H54 (cell line): ENCODE measurements around the gene JAKMIP1.

Experiments
- DNase-seq: peaks from one replicate; pipeline ENCODE4 v3.0.0; 2011; ENCODE audit warnings: low spot score, mixed read lengths; ENCODE audit not compliant: insufficient read length
- FAIRE-seq: peaks from 3 replicates; lab custom pipeline; 2011; peaks lifted over from hg19 to GRCh38; lab: Jason Lieb, UNC
- POLR2A ChIP-seq: IDR thresholded peaks from 2 replicates; pipeline ENCODE4 v1.6.1; 2011; ENCODE audit warnings: low read depth, mild to moderate bottlenecking, low read length

The JAKMIP1 gene

GRCh38 chr4:6189511-6189910 is 10.8 kb downstream of the JAKMIP1 start:
- FAIRE-seq (no peak), DNase-seq (no peak)
- TF ChIP-seq POLR2A, result no peak

DNA sequence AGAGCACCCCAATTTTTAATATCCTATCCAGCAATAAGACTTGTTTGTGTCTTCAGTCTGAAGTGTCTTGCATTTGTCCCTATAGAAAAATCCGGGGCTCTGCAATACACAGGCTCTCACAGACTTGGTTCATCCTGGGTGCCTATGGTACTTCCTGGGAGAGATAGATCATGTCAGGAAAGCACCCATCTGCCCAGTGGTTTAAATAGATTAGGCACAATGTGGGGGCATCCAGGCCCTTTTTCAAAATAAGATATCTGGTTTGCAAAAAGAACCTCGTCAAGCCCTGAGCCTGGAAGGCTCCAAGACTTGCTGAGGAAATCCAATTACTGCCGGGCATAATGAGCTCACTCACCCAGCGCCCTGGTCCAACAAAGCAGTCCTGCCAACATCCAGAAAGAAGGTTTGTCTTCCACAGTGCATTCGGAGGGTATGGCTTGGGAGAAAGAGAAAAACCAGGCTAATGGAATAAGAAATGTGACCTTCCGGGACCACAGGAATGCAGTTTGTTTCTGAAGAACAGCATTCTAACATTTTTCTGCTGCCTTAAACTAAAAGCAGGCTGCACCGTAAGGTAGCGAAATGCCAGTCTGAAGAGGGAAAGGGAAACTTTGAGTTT is 11.6 kb downstream of the JAKMIP1 start:
- DNase-seq (no peak), FAIRE-seq (no peak)
- no peak for TF ChIP-seq POLR2A

DNA sequence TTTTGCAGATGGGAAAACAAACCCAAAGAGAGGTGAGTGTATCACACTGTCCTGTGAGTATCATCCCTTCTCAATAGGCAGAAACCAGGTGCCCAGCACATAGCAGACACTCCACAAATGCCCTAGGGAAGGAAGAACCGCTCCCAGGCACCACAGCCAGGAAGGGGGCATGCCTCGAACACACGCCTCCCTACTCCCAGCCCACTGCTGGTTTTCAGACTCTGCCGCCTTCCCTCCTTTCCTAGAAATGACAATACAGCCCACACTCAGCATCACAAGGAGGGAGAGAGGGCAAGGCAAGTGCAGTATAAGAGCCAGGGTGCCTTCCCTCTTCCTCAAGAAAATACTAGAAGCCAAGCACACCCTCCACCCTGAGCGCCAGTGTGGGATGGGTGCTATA is 16.2 kb downstream of the JAKMIP1 start:
- no peak for FAIRE-seq
- DNase-seq, result no peak
- no peak for TF ChIP-seq POLR2A

DNA sequence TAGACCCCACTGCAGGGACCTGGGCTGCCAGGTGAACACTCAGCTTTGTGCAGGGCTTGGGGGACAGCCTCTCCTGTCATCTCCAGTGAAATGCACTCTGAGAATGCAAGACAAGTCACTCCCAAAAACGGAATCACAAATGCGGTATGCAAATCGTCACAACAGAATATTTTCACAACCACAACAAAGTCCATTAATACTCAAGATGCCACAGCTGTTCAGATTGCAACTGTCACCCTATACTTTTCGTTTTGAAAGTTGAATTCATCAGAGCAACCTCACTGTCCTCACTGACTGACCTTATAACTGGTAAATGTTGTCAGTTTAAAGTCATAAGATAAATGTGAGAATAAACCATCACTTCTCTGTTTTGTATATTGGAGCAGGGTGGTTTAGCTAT is 16.6 kb downstream of the JAKMIP1 start:
- FAIRE-seq, result no peak
- no peak for TF ChIP-seq POLR2A
- DNase-seq, result no peak

- TF ChIP-seq POLR2A, result no peak
- FAIRE-seq (no peak), DNase-seq (no peak)
Observed at GRCh38 chr4:6182376-6183280, 17.7 kb downstream of the JAKMIP1 start.

DNA sequence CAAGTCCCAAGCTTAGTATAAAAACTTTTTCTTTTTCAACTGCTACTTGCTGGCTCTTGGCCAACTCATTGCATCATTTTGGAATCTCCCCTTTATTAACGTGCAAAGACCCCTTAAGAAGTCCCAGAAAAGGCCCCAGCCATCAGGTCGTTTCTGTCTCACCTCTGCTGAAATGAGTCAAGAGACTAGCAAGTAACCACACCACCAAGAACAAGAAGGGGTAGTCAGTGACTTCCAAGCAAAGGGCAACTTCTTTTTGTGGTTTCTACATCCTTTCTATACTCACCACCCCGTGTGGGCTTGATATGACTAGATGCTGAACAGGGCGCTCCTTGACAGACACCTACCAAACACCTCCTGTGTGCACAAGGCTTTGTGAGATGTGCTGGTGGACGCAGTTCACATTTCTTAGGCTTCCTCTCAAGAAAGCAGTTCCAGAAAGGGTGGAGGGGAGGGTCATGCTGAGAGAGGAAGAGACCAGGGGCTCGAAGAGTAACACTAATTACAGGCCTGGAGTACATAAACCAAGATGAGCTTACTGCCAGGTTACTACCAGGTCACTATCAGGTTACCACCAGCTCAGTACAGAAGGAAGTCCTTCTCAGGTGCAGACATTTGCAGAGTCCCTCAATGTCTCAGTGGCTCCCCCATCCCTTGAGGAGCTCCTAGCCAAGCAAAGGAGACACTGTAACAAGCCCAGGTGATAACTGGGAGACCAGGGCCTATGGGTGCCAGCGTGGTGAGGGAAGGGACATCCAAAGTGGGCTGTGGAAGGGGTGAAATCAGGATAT is 19.3 kb downstream of the JAKMIP1 start:
- DNase-seq (no peak), FAIRE-seq (no peak)
- TF ChIP-seq POLR2A, result no peak

DNA sequence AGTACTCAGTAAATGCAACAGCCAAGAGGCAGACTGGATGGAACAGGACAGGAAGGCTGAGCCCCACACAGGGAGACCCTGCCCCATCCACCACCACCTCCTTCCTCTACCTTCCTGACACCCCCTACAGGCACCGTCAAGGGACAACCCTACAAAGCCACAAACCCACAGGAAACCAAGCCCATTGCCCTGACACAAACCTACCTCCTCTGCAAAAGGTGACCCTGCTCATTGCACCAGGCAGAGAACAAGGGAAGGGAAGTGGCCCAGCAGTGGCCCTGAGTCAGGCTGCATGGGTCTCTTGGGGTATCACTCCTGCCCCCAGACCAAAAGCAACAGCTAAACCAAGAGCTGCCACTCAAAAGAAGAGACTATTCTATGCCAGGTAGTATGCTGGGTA is 21.0 kb downstream of the JAKMIP1 start:
- DNase-seq (no peak), FAIRE-seq (no peak)
- TF ChIP-seq POLR2A, result no peak

- no peak for FAIRE-seq
- no peak for TF ChIP-seq POLR2A
- no peak for DNase-seq
Observed at GRCh38 chr4:6178757-6179156, 21.6 kb downstream of the JAKMIP1 start.

DNA sequence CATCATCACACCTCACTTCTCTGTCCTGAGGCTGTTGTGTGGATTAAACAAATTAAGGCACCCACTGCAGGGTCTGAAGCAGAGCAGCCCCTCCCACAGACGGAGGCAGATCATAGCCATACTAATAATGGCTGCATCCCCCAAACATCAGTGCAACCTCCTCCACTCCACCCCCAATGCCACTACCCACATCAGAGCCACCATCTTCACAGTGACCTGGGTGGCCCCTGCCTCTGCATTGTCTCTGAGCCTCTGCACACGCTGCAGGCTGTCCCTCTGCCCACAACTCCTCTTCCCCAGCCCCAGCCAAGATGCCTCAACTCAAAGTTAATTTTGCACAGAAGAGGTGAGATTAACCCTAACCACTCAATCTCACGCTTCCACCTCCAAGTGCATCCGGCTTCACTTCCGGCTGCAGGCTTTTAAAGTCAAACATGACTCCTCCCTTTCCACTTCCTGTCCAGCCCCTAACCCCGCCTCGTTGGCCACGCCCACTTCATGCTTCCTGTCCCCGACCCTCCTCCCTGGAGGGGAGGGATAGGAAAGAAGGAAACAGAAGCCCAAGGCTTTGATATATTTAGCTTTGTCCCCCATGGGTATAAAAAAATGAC is 22.7 kb downstream of the JAKMIP1 start:
- no peak for FAIRE-seq
- DNase-seq, result no peak
- TF ChIP-seq POLR2A, result no peak

DNA sequence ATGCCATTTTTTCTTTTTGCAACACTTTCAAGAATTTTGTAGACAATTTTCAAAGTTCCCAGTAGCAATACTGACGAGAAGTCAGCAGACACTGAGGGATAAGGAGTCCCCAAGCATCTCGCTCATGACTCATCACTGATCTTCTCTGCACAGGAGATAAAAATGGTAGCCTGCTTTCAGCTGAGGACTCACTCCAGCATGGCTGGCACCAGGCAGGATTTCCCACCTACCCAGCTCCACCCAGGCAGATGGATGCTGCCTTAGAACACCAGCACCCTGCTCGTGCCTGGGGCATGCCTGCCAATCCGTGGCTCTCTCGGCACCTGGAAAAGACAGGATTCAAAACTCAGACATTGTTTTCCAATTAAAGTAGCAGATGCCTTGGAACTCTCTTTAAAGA is 24.9 kb downstream of the JAKMIP1 start:
- TF ChIP-seq POLR2A, result no peak
- no peak for DNase-seq
- FAIRE-seq, result no peak

DNA sequence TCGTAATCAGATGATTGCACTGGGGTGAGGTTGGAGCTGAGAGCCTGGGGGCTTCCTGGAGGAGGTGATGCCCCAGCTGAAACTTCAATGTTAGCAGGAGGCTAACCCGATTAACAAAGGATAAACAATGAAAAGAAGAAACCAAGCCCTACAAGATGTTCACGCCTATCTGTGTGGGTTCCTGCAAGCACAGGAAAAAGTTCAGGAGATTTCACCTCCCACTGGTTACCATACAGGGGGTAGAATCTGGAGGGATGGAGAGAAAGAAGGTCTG is 27.5 kb downstream of the JAKMIP1 start:
- DNase-seq (no peak), FAIRE-seq (no peak)
- no peak for TF ChIP-seq POLR2A

DNA sequence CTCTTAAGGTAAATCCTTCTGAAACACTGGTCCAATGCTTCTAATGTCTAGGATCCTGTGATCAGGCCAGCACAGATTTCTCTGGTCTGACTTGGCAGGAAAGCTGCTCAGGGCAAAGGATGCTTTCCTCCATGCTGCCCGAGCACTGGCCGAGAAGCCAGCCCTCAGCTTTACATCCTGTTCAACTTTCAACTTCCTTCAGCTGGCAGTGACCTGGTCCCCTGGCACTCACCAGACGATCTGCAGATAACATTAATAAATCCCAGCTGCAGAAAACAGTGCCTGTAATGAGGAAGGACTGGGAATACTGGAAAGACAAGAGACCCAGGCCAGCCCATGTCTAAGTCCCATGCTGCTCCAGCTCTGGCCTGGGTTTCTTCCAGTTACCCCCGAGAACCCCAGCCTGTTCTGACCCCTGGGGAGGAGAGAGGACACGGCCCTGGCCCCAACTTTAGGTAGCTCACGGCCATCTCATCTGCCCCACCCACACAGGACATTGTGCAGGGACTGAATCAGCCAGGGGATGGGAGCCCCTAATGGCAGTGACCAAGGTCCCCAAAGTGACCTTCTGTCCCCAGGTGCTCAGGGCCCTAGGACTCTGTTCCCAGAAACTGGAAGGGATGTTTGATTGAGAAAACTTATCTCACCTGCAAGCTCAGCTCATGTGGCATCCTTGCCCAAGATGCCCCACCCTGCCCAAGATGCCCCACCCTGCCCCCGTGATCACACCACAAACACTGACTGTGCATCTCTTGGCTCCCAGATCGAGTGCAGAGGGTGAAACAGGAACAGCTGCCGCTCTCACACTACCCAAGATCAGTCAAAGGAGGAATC is 28.0 kb downstream of the JAKMIP1 start:
- TF ChIP-seq POLR2A, result no peak
- DNase-seq (no peak), FAIRE-seq (no peak)

- FAIRE-seq (no peak), DNase-seq (no peak)
- TF ChIP-seq POLR2A, result no peak
Observed at GRCh38 chr4:6169239-6169638, 31.1 kb downstream of the JAKMIP1 start.
